Spleen (tissue), 7 donors: Measurements from ENCODE around the gene SP100.

Source experiments
- CTCF ChIP-seq, 11 experiments: fragments of 200-600 bp in 7 of 11; fragments of 450-650 bp in 4 of 11; sonication (generic) in 4 of 11; IDR thresholded peaks in 8 of 11; conservative IDR thresholded peaks in 3 of 11; 1 replicate in 7 of 11; 2 replicates in 4 of 11; pipeline versions ENCODE4 v1.4.0 to v1.8.0; 2016 to 2021; ENCODE audit warnings: antibody characterized with exemption in 11 of 11, inconsistent platforms in 4 of 11, mild to moderate bottlenecking in 1 of 11
- POLR2A ChIP-seq, 3 donors: fragments of 450-650 bp; IDR thresholded peaks; one replicate each; pipeline ENCODE4 v1.5.1; 2017; ENCODE audit warnings: antibody characterized with exemption in 3 of 3, mild to moderate bottlenecking in 1 of 3
- donor health status: DM: no; HTN: no; CAD: no; lungs with moderate emphysema.
- donor health status: DM: no; HTN: no; CAD: no.
- donor health status: DM: no; HTN: no; CAD: no.

GRCh38 chr2:230441227-230441897 lies 25.4 kb downstream of the SP100 start:
- TF ChIP-seq CTCF (IDR thresholded peaks at IDR 0.05 in 8 of 11, conservative IDR thresholded peaks at IDR 0.05 in 3 of 11) (peak in 1 of 11 experiments; percentile 11), POLR2A (IDR thresholded peaks at IDR 0.05) (peak in 1 of 3 donors; percentile 22)
